Left lung (tissue), 10 donors: ENCODE data around the gene APLP1. TPM values are rescaled to one million over a fixed set of nuclear protein-coding genes. Genes with fewer than 3 reads are reported as not detected.

Experiments
- ATAC-seq: fragments of 200-7000 bp; cut with Tn5 transposase; one replicate; pipeline ENCODE4 v1.9.1; 2020; ENCODE audit warnings: moderate library complexity
- DNase-seq, 4 donors: peaks; one replicate each; pipeline ENCODE4 v3.0.0-alpha.2; 2013 to 2020
- H3K27ac ChIP-seq, 2 donors: fragments of 200-600 bp; sonication (generic) in 1 of 2; one replicate each; pipeline versions ENCODE4 v1.5.0 to v1.8.0; 2020 to 2021
- H3K27me3 ChIP-seq, 2 donors: fragments of 200-600 bp; sonication (generic) in 1 of 2; one replicate each; pipeline versions ENCODE4 v1.5.0 to v1.8.0; 2020 to 2021
- H3K36me3 ChIP-seq, 2 donors: fragments of 200-600 bp; sonication (generic) in 1 of 2; one replicate each; pipeline versions ENCODE4 v1.5.0 to v1.8.0; 2020 to 2021
- H3K4me1 ChIP-seq, 2 donors: fragments of 200-600 bp; one replicate each; pipeline ENCODE4 v1.8.0; 2021
- H3K4me3 ChIP-seq, 2 donors: fragments of 200-600 bp; sonication (generic) in 1 of 2; one replicate each; pipeline versions ENCODE4 v1.5.0 to v1.8.0; 2020 to 2021; ENCODE audit warnings: mild to moderate bottlenecking in 1 of 2
- H3K9me3 ChIP-seq, 2 donors: fragments of 200-600 bp; sonication (generic) in 1 of 2; one replicate each; pipeline versions ENCODE4 v1.5.0 to v1.8.0; 2020 to 2021
- intact Hi-C, 2 donors: fragments of 100-400 bp; cut with DNase I; formaldehyde crosslinking; loops; one replicate each; pipeline versions ENCODE4 v1.11.2 to v1.14.2; 2022
- polyA plus RNA-seq, 6 donors: library from polyadenylated mRNA; unstranded; fragments of 120-200 nt; gene quantifications; one replicate each; pipeline ENCODE4 v1.2.1, GENCODE V29; 2013; ENCODE audit not compliant: insufficient read length in 6 of 6
- total RNA-seq, 2 donors: library from RNA; stranded (reverse); fragmentation: NEBNext Ultra II Directional; extraction: Animal tissue kit (Norgen Biotek cat#: 25700); gene quantifications; one replicate each; pipeline ENCODE4 v1.2.1, GENCODE V29; 2021
- TF ChIP-seq, protein P1 (sequence below), 2 donors: fragments of 200-600 bp; sonication (generic) in 1 of 2; IDR thresholded peaks; one replicate each; pipeline versions ENCODE4 v1.5.0 to v1.8.0; 2021; ENCODE audit warnings: antibody characterized with exemption in 2 of 2
- donor health status: DM: no; HTN: yes; CAD: no.
- donor health status: DM: no; HTN: no; CAD: no.

The APLP1 gene
- total and polyA plus RNA-seq, 8 donors, result 3.0 to 11.0 (median 8.8) TPM

GRCh38 chr19:35901854-35902661 is 33.7 kb downstream of the APLP1 start, which contains the start of gene HCST:
Gene HCST (plus strand): TSS chr19:35902529. CDS start chr19:35902594, 65 bp downstream.
- intact Hi-C loops, result no loop called here
- H3K27me3 ChIP-seq, result no peaks in the 10 kb centered on the region
- H3K4me3 ChIP-seq, result peak within 1 kb of the TSS; percentile 5 to 80
- ATAC-seq (no peak), DNase-seq (peak in 2 of 4 donors; percentile 21 to 42)
- no peaks in the 10 kb centered on the region for H3K9me3 ChIP-seq
- peak within 1 kb of the TSS; percentile 78 to 96 for H3K27ac ChIP-seq
- TF ChIP-seq, protein P1, sequence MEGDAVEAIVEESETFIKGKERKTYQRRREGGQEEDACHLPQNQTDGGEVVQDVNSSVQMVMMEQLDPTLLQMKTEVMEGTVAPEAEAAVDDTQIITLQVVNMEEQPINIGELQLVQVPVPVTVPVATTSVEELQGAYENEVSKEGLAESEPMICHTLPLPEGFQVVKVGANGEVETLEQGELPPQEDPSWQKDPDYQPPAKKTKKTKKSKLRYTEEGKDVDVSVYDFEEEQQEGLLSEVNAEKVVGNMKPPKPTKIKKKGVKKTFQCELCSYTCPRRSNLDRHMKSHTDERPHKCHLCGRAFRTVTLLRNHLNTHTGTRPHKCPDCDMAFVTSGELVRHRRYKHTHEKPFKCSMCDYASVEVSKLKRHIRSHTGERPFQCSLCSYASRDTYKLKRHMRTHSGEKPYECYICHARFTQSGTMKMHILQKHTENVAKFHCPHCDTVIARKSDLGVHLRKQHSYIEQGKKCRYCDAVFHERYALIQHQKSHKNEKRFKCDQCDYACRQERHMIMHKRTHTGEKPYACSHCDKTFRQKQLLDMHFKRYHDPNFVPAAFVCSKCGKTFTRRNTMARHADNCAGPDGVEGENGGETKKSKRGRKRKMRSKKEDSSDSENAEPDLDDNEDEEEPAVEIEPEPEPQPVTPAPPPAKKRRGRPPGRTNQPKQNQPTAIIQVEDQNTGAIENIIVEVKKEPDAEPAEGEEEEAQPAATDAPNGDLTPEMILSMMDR (IDR thresholded peaks at IDR 0.05), result no peak
- H3K4me1 ChIP-seq, result peaks cover 13 to 79% of the 10 kb centered on the region in 2 donors
- peaks cover 0 to 19% of the 10 kb centered on the region in 2 donors for H3K36me3 ChIP-seq

- ATAC-seq (no peak), DNase-seq (peak in 1 of 4 donors; percentile 40)
- peaks cover 11 to 70% of the 10 kb centered on the region in 2 donors for H3K4me1 ChIP-seq
- H3K36me3 ChIP-seq, result peaks cover 0 to 12% of the 10 kb centered on the region in 2 donors
- TF ChIP-seq, protein P1 (IDR thresholded peaks at IDR 0.05), result no peak
- no peaks in the 10 kb centered on the region for H3K9me3 ChIP-seq
- peak overlapping the region; percentile 5 to 80 for H3K4me3 ChIP-seq
- intact Hi-C loops, result no loop called here
- peak overlapping the region; percentile 78 to 96 for H3K27ac ChIP-seq
- no peaks in the 10 kb centered on the region for H3K27me3 ChIP-seq
These were observed 34.6 kb downstream of the APLP1 start for GRCh38 chr19:35902870-35903475.

- DNase-seq (peak in 3 of 4 donors; percentile 75 to 95 (median 92)), ATAC-seq (peak; percentile 19)
- intact Hi-C loops, result no loop called here
These were observed 35.3 kb downstream of the APLP1 start for GRCh38 chr19:35903550-35904179.

GRCh38 chr19:35904311-35905068 is 36.1 kb downstream of the APLP1 start:
- intact Hi-C loops, result no loop called here
- Histone ChIP-seq H3K4me3 (peak overlapping the region in 1 of 2 donors; percentile 80), H3K36me3 (peaks cover 0 to 11% of the 10 kb centered on the region in 2 donors), H3K9me3 (no peaks in the 10 kb centered on the region), H3K27ac (peak overlapping the region; percentile 50 to 96), H3K27me3 (no peaks in the 10 kb centered on the region), H3K4me1 (peaks cover 5 to 65% of the 10 kb centered on the region in 2 donors)
- TF ChIP-seq, protein P1 (IDR thresholded peaks at IDR 0.05), result no peak
- DNase-seq, result peak in 1 of 4 donors; percentile 19
- ATAC-seq, result no peak

More at GRCh38 chr19:35903550-35904179, 35.3 kb downstream of the APLP1 start:
- H3K9me3 ChIP-seq, result no peaks in the 10 kb centered on the region
- H3K4me1 ChIP-seq, result peaks cover 5 to 63% of the 10 kb centered on the region in 2 donors
- peak overlapping the region; percentile 5 to 80 for H3K4me3 ChIP-seq
- H3K27ac ChIP-seq, result peak overlapping the region; percentile 78 to 96
- TF ChIP-seq, protein P1 (IDR thresholded peaks at IDR 0.05), result no peak
- H3K27me3 ChIP-seq, result no peaks in the 10 kb centered on the region
- peaks cover 0 to 11% of the 10 kb centered on the region in 2 donors for H3K36me3 ChIP-seq
